ENCODE measurements around the gene MORF4L1.

Gene MORF4L1

GRCh38 chr15:78944669-78945407 is 72.1 kb downstream of the MORF4L1 start, which contains the start of gene CTSH:
CTSH (minus strand) TSS chr15:78945046; CDS start chr15:78944981, 65 bp downstream.
- peak; percentile 87 for DNase-seq (ENCODE audit: low read depth)
- H3K4me3 ChIP-seq (ENCODE audit: low read depth, low read length), result peak within 1 kb of the TSS; percentile 64
- TF ChIP-seq MYC (IDR thresholded peaks at IDR 0.05; ENCODE audit: low read depth, low read length), result no peak
- peak; percentile 46 for TF ChIP-seq POLR2A (IDR thresholded peaks at IDR 0.05; ENCODE audit: extremely low read depth, insufficient read length)
- 0 out of 2 replicates have a peak, but pooled peaks have one; percentile 31 for TF ChIP-seq MAX (IDR thresholded peaks at IDR 0.05; ENCODE audit: low read depth, low read length)

- DNase-seq (ENCODE audit: low read depth), result no peak
- no peak overlapping the region for H3K4me3 ChIP-seq (ENCODE audit: low read depth, low read length)
- TF ChIP-seq MAX (IDR thresholded peaks at IDR 0.05; ENCODE audit: low read depth, low read length), result no peak
- no peak for TF ChIP-seq CTCF (IDR thresholded peaks at IDR 0.05; ENCODE audit: low read depth, low read length)
- TF ChIP-seq MYC (IDR thresholded peaks at IDR 0.05; ENCODE audit: low read depth, low read length), result no peak
- TF ChIP-seq POLR2A (IDR thresholded peaks at IDR 0.05; ENCODE audit: extremely low read depth, insufficient read length), result no peak
Measured at GRCh38 chr15:78946493-78946892, 73.8 kb downstream of the MORF4L1 start.

GRCh38 chr15:78947506-78947905 is 74.8 kb downstream of the MORF4L1 start:
- no peak for TF ChIP-seq CTCF (IDR thresholded peaks at IDR 0.05; ENCODE audit: low read depth, low read length)
- TF ChIP-seq MYC (IDR thresholded peaks at IDR 0.05; ENCODE audit: low read depth, low read length), result no peak
- TF ChIP-seq POLR2A (IDR thresholded peaks at IDR 0.05; ENCODE audit: extremely low read depth, insufficient read length), result no peak
- no peak for TF ChIP-seq MAX (IDR thresholded peaks at IDR 0.05; ENCODE audit: low read depth, low read length)

More at GRCh38 chr15:78947506-78947905, 74.8 kb downstream of the MORF4L1 start:
- no peak overlapping the region for H3K4me3 ChIP-seq (ENCODE audit: low read depth, low read length)
- no peak for DNase-seq (ENCODE audit: low read depth)
